GM20000 (cell line): Measurements from ENCODE around the gene MAP3K1.

Experiments
- DNase-seq: peaks from one replicate; pipeline ENCODE4 v3.0.0; 2012; ENCODE audit warnings: low spot score
- TF ChIP-seq, protein P1 (sequence below): IDR thresholded peaks from 2 replicates; pipeline ENCODE4 v1.5.1; 2012; ENCODE audit warnings: mild to moderate bottlenecking, control low read depth; ENCODE audit errors: extremely low read depth, missing control alignments

The MAP3K1 gene

DNA sequence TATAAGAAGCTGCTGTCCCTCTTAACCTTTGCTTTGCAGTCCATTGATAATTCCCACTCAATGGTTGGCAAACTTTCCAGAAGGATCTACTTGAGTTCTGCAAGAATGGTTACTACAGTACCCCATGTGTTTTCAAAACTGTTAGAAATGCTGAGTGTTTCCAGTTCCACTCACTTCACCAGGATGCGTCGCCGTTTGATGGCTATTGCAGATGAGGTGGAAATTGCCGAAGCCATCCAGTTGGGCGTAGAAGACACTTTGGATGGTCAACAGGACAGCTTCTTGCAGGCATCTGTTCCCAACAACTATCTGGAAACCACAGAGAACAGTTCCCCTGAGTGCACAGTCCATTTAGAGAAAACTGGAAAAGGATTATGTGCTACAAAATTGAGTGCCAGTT is 66.2 kb downstream of the MAP3K1 start:
- DNase-seq: no peak

DNA sequence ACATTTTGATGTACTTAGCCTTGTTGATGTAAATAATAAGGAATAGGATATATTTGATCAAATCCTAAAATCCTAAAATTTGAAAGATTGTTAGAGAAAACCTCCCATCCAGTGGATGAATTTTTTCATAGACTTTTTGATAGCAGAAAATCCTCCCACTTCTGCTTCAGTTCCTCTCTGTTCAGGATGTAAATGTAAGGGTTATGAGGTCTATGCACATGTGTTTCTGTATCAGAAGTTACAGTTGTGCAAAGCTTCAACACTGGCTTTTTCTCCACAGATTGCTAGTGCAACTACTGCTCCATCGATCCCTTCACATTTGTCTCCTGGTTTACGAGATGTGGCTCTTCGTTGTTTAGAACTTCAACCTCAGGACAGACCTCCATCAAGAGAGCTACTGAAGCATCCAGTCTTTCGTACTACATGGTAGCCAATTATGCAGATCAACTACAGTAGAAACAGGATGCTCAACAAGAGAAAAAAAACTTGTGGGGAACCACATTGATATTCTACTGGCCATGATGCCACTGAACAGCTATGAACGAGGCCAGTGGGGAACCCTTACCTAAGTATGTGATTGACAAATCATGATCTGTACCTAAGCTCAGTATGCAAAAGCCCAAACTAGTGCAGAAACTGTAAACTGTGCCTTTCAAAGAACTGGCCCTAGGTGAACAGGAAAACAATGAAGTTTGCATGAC is 78.1 kb downstream of the MAP3K1 start:
- TF ChIP-seq, protein P1, sequence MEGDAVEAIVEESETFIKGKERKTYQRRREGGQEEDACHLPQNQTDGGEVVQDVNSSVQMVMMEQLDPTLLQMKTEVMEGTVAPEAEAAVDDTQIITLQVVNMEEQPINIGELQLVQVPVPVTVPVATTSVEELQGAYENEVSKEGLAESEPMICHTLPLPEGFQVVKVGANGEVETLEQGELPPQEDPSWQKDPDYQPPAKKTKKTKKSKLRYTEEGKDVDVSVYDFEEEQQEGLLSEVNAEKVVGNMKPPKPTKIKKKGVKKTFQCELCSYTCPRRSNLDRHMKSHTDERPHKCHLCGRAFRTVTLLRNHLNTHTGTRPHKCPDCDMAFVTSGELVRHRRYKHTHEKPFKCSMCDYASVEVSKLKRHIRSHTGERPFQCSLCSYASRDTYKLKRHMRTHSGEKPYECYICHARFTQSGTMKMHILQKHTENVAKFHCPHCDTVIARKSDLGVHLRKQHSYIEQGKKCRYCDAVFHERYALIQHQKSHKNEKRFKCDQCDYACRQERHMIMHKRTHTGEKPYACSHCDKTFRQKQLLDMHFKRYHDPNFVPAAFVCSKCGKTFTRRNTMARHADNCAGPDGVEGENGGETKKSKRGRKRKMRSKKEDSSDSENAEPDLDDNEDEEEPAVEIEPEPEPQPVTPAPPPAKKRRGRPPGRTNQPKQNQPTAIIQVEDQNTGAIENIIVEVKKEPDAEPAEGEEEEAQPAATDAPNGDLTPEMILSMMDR: no peak
- no peak for DNase-seq

More for the DNA sequence above, 66.2 kb downstream of the MAP3K1 start:
- TF ChIP-seq, protein P1: no peak

DNA sequence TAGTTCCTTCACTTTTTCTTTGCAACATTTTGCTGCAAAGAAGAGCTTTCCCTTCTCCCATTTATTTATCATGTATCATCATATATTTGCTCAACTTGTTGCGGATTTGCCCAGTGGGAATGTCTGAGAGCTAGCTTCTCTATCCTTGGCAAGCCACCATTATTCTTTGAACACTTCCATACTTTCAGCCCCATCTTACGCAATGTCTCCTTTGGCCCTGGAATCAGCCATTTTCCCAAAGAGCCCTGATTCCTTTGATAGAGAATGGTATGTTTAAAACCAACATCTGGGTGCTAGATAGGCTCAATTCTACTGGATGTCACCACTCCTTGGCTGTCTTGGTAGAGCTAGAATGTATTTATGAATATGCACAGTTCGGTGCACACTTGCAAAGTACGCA is 81.4 kb downstream of the MAP3K1 start:
- DNase-seq: no peak
- TF ChIP-seq, protein P1: no peak

DNA sequence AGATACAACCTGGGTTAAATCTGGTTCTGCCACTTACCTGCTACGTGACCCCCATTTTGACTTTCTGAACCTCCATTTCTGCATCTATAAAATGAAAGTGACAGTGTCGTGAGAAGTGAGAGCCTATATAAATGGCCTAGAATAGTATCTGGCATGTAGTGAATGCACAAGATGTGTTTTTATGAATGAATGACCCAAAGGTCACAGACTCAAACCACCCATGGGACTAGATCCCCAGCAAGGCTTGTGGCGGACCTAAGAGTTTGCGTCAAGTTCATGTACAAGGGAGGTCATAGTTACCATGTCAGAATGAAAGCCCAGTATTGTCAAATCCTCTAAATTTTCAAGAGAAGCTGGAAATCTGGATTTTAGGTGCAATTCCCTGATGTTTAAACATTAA is 82.9 kb downstream of the MAP3K1 start:
- TF ChIP-seq, protein P1: no peak
- DNase-seq: no peak

DNA sequence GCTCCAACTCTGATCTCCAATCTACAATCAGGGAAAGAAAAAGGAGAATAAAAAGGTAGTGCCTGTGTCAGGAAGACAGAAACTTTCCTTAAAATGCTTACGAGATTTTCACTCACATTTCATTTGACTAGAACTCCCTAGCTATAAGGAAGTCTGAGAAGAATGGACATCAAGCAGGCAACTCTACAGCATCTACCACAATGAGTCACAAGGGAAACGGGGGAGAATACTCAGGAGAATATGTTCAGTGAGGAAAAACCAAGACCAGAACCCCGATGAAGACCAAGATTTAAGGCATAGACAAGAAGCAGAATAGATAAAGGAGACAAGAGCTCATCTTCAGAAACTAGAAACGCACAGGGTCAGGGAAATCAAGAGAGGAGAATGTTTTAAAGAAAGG is 85.0 kb downstream of the MAP3K1 start:
- TF ChIP-seq, protein P1: no peak
- peak; percentile 3 for DNase-seq

DNA sequence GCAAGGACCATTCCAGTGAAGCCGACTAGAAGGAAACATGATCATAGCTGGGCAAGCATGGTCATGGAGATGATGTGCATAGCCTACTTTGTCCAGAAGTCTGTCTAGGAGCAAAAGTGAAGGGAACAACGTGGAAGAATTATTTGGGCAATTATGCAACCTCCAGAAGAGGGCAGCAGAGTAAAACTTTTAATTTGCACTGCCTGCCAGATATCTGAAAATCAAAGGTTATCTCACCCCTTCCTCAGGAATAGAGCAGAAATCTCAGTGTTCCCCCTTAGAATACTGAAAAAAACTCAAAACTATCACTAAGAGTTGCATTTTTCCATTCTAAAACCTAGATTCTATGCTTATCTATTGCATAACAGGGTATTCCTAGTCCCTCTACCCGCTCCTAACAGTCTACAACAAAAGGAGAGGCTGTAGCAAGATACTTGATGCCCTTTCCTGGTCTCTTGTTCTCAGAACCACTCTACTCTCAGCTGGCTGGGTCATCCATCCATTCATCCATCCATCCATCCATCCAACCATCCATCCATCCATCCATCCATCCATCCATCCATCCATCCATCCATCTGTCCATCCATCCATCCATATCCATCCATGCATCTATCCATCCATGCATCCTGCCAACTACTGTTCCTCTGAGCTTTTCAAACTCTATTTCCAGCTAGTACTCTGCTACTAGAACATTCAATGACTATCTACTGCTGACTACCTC is 85.7 kb downstream of the MAP3K1 start:
- TF ChIP-seq, protein P1: peak; percentile 50
- peak; percentile 40 for DNase-seq

DNA sequence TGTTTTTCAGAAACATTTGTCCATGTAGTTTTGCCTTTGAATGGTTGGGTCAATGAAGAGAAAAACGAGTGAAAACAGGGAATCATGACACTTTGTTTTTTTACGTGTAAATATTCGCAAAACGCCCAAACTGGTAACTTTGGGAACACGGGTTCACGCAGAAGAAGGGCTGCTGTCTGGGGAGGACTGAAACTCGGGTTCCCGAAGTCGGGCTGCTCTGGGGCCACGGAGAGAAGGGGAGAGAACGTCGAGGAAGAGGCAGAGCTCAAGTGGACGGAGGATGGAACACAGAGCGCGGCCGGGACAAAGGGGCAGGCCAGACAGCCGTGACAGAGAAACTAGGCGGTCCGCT is 93.6 kb downstream of the MAP3K1 start:
- TF ChIP-seq, protein P1: no peak
- no peak for DNase-seq
